Measurements from ENCODE around the gene KLHL11.
"Not testable (repeated sequence)": the region's sequence is repeated elsewhere in the genome, so short reads cannot be mapped to it uniquely, and the experiment has no call there.

The KLHL11 gene

DNA sequence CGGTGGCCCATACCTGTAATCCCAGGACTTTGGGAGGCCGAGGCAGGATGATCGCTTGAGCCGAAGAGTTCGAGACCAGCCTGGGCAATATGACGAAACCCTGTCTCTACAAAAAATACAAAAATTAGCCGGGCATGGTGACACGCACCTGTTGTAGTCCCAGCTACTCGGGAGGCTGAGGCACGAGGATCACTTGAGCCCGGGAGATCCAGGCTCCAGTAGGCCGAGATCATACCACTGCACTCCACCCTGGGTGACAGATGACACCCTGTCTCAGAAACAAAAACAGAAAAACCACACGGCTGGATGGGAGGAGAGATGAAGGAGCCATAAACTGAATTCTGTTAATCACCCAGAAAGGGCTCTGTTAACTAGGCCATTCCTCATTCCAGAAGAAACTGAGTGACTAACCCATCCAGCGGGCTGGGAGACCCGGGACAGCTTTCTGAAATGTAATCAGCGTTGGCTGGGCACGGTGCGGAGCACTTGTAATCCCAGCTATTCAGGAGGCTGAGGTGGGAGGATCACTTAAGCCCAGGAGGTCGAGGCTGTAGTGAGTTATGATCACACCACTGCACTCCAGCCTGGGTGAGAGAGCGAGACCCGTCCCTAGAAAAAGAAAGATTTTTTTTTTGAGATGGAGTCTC lies 28.6 kb downstream of the KLHL11 start:
- no peak for DNase-seq

DNA sequence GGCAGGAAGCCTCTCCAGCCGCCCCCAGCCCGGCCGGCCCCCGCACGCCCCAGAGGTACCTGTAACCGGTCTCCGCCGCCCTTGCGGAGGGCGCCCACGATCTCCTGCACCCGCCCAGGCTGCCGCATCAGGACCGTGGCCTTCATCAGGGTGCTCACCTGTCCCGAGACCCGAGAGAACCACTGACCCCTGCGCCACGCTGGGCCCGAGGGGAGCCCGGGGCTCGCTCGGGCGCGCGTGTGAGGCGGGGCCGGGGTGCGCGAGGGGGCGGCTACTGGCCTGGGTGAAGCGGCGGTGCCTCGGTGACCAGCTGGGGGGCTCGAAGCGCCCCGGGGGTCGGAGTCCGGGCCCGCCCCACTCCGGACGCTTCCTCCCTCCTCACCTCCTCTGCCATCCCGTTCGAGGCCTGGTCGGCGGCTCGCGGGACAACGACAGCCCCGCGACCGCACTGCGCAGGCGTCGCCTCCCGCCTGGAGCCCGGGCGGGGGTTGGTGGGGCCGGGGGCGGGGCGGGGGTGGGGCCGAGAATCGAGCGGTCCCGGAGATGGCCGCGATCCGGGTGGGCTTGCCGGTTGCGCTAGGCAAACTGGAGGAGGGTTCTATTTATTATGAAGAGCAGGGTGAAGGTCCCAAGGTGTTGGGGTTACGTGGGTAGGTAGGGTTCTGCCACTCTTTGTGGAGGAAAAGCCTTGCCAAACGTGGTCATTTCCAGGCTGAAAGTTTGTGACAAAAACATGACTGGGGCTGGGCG lies 29.2 kb downstream of the KLHL11 start, which contains the start of gene NT5C3B:
Gene NT5C3B (minus strand): TSS at position 433 of the 750 bp plus-strand sequence. CDS start 39 bp downstream, at position 394.
- peak; percentile 29 for DNase-seq

DNA sequence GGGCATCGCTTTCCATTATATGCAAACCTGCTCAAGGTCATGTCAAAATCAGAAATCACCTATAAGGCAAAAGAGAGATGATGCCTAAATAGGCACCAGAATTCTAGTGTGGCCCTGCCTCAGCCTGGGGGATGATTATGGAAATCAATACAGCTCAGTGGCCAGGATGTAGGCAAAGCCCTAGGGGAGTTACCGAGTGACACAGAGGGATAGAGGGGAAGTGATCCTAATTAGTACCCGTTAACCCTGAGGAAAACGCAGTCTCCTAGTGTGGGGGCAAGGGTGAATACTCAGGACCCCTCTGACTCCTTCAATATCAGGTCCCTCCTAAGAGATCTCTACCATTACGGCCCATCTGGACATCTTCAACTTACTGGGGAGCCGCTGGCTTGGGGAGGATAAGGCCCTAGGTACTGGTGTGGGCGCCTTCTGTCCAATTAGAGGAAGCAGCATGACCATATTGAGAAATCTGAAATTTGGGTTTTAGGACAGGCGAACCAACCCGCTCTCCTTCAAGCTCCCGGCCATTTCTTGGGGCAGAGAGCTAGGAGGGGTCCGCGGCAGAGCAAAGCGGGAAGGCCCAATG lies 29.9 kb downstream of the KLHL11 start:
- DNase-seq: no peak

DNA sequence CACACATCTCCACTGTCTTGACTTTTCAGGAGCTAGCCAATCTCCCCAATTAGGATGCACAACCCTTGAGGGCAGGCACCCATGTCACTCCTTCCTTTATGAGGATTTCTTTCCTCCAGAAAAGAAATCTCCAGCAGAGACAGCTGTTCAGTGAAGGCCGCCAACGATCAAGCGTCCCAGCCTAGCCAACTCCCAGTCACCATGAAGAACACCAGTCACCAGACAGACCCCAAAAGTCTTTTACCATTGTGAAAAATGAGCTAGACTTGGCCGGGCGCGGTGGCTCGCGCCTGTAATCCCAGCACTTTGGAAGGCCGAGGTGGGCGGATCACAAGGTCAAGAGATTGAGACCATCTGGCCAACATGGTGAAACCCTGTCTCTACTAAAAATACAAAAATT lies 35.3 kb downstream of the KLHL11 start:
- DNase-seq: not testable (repeated sequence)

DNA sequence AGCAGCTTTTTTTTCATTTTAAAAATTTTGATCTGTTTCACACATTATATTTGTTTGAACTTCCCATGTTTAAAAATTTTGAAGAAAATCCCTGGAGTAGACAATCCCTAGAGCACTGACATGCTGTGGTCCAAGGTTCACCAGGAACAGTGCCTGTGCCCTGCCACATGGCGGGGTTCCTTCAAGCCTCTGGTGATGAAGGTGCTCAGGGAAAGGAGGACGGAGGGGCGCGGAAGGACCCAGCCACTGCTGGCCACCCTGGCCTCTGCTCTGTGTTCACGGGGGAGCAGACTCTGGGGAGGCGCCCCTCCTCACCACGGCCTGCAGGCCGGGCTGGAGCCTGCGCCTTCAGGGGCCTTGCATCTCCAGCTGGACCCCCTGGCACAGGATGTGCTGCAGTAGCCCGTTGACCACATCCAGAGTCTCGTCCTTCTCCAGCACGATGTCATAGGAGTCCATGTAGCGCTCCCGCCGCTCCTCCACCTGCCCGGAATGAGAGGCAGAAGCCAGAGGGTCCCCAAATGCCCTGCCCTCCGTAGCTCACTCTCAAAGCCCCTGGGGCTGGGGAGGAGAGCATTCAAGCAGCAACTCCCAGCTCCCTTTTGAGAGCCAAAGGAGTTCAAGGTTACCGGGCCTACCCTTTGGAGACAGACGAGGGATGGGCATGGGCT lies 39.9 kb downstream of the KLHL11 start:
- no peak for DNase-seq

DNA sequence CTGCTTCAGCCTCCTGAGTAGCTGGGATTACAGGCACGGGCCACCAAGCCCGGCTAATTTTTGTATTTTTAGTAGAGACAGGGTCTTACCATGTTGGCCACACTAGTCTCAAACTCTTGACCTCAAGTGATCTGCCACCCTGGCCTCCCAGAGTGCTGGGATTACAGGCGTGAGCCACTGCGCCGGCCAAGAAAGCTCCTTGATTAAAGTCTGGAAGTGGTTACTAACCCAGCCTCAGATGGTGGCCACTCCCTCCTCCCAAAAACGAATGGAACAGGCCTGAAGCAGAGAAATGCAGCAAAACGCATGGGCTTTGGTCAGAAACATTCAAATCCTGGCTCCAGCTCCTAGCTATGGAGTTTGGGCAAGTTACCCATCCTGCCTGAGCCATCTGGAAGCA lies 41.1 kb downstream of the KLHL11 start:
- no peak for DNase-seq

DNA sequence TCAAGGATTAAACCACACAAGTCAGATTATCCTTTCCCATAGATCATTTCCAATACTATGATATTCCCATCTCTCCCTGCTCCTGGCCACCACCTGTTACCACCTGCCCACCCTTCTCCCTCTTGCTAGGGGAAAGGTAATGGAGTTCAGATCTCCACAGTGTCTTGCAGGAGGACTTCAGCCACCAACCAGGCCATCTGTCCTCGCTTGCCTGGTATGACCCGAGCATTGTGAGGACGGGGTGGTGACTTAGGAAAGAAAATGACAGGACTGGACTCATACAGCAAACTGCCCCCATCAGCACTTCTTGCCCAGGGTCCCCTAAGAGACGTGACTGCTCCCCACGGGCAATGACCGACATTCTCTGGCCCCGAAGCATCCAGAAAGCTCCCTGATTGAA lies 41.6 kb downstream of the KLHL11 start:
- DNase-seq: no peak

DNA sequence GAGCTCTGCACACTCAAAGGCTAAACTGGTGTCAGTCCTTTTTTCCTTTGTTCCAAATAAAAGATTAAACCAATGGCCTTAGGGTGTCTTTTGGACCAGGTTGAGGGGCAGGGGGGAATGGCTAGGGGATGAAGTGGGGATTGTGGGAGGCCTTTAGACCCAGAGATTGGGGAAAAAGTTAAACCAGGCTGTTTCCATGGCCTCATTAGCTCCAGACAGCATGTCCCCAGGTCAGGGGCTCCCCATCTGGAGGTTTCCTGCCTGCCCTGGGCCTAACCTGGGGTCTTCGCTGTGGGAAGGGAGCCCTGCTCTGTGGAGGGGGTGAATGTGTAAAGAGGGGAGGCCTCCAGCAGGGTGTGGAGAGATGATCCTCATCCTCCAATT lies 42.1 kb downstream of the KLHL11 start:
- no peak for DNase-seq

- no peak for DNase-seq
These were observed 42.7 kb downstream of the KLHL11 start for GRCh38 chr17:41822216-41823140.

- DNase-seq: no peak
These were observed 43.4 kb downstream of the KLHL11 start for GRCh38 chr17:41821776-41822175.

- DNase-seq: no peak
These were observed 47.2 kb downstream of the KLHL11 start for GRCh38 chr17:41818024-41818423.

GRCh38 chr17:41816637-41817320 lies 48.4 kb downstream of the KLHL11 start:
- DNase-seq: no peak

- DNase-seq: no peak
These were observed 51.0 kb downstream of the KLHL11 start for GRCh38 chr17:41814195-41814594.

DNA sequence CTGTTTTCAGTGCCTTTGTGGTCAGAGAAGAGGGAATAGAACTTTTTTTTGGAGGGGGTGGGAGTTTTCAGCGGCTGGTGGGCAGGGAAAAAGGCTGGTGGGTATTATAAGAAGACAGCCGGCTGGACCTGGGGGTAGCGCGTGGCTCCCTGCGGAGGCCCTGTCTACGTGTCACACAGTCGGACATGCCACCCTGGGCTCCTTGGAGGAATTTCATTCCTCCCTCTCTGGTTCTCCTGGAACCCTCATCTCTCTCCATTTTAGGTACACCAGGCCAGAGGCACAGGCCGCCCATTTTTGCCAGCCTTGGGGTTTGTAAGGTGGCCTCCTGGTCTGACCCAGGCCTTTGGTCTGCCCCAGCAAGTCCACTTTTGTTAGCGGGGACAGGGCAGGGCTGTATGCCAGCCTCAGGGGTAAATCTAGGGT lies 51.5 kb downstream of the KLHL11 start:
- no peak for DNase-seq

GRCh38 chr17:41813152-41813680 lies 52.0 kb downstream of the KLHL11 start:
- no peak for DNase-seq

- peak; percentile 43 for DNase-seq
These were observed 52.7 kb downstream of the KLHL11 start, which contains the start of gene FKBP10 for GRCh38 chr17:41812381-41813151. TSS of gene FKBP10 (plus strand) at chr17:41813004. CDS start at chr17:41813035, 31 bp downstream.

DNA sequence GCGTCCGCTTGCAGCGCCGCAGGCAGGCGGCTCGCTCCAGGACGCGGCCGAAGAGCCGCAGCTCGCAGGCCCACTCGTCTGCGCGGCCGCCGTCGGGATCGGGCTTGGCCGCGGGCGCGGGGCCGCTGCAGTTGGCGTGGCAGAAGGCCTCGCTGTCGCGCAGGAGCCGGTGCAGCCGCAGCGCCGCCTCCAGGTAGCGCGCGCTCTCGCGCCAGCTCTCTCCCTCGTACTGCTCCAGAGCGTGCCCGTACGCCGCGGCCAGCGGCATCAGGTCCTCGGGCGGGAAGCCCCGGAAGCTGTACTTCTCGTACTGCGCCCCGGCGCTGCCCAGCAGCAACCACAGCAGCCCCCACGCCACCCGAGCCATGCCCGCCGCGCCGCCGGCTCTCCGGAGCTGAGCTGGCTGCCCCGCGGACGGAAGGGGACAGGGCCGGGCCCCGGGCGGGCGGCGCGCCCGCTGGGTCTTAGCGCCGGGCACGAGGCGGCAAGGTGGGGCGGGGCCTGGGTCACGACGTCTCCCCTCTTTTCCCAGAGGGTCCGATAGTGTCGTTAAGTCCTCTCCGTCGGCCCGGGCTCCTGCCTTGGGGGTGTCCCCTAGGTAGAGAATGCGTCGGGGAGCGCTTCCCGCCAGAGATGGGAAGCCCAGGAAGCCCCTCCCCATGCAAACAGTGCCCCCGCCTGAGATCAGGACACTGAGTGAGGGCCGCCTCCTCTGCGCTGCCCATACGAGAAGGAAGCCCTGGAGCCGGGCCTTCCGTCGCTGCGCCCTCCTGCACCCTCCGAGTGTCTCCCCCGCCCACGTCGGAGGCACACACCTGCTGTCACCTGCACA lies 53.5 kb downstream of the KLHL11 start, which contains the start of gene P3H4:
Gene P3H4 (minus strand): TSS at position 401 of the 832 bp plus-strand sequence. CDS start 34 bp downstream, at position 367.
- peak; percentile 73 for DNase-seq

DNA sequence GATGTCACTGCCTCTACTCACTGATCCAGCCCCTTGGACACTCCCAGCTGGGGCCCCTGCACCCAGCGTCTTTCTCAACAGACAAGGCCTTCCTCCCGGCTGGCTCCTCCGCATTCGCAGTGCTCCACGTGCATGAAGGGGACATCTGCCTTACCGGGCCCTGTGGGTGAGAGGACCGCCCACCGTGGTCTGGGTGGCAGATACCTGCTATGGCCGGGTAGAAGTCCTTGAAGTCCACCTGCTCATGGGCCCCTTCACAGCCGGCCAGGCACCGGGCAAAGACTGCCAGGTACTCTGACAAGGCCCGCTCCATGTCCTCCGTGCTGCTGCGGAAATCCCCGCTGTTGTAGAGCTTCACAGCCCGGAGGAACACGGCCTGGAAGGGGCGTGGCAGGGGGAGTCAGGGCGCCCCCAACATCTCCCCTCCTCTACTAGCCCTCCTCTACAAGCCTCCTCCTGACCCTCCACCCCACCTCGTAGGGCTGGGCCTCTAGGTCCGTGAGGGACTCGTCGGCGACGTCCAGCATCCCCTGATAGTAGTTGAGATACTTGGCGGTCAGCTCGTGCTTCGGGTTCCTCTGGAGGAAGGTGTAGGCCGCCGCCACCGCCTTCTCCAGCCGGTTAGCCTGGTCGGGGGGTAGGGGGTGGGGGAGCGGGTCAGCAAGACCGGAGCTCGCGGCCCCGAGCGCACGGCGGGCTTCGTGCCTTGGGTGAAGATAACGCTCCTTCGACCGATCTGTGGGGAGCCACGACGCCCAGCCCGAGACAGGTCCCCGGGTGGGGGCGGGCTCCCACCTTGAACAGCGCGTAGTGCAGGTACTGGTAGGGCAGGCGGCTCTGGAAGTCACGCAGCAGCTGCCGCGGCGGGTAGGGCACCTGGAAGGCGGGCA lies 54.3 kb downstream of the KLHL11 start:
- no peak for DNase-seq

Data from central memory CD4-positive, alpha-beta T cell (primary cell).